MCF 10A (cell line): ENCODE data around the gene LRCOL1. TPM values are rescaled to one million over a fixed set of nuclear protein-coding genes. Genes with fewer than 3 reads are reported as not detected.

ENCODE experiments used
- BruUV-seq: library from RNA; stranded (reverse); fragments of 400-500 nt; replicated peaks from 2 replicates; lab custom pipeline; 2021; lab: Mats Ljungman, UMichigan
- CTCF ChIA-PET: fragments of 300-600 bp; sonication (Branson Sonifier 250); formaldehyde crosslinking; extraction: SDS; loops from one replicate; lab custom pipeline; 2021; ENCODE audit warnings: antibody characterized with exemption, inconsistent platforms; lab: Yijun Ruan, JAX
- POLR2A ChIA-PET: fragments of 300-600, 350-650 bp; sonication (Branson Sonifier 250); formaldehyde crosslinking; extraction: SDS; loops from one replicate; lab custom pipeline; 2020; ENCODE audit warnings: antibody characterized with exemption, inconsistent platforms; lab: Yijun Ruan, JAX
- DNase-seq: peaks from one replicate; pipeline ENCODE4 v3.0.0-alpha.2; 2018; ENCODE audit not compliant: unreplicated experiment
- H3K27ac Mint-ChIP-seq: one replicate; pipeline ENCODE4 v1.8.0; 2022; ENCODE audit warnings: mild to moderate bottlenecking, low read depth, mixed read lengths; ENCODE audit not compliant: unreplicated experiment
- H3K27me3 Mint-ChIP-seq: one replicate; pipeline ENCODE4 v1.8.0; 2022; ENCODE audit warnings: mixed read lengths; ENCODE audit not compliant: insufficient read depth, unreplicated experiment
- H3K36me3 Mint-ChIP-seq: one replicate; pipeline ENCODE4 v1.8.0; 2022; ENCODE audit warnings: mild to moderate bottlenecking, moderate library complexity, mixed read lengths; ENCODE audit not compliant: insufficient read depth, unreplicated experiment
- H3K4me1 Mint-ChIP-seq: one replicate; pipeline ENCODE4 v1.8.0; 2022; ENCODE audit warnings: mixed read lengths; ENCODE audit not compliant: insufficient read depth, unreplicated experiment
- H3K4me3 Mint-ChIP-seq: one replicate; pipeline ENCODE4 v1.8.0; 2022; ENCODE audit warnings: mild to moderate bottlenecking, moderate library complexity, mixed read lengths; ENCODE audit not compliant: unreplicated experiment
- H3K9me3 Mint-ChIP-seq: one replicate; pipeline ENCODE4 v1.8.0; 2022; ENCODE audit warnings: mixed read lengths; ENCODE audit not compliant: unreplicated experiment
- CTCF ChIP-seq: fragments of 200-600 bp; IDR thresholded peaks from one replicate; pipeline ENCODE4 v1.8.0; 2022; ENCODE audit warnings: antibody characterized with exemption, mild to moderate bottlenecking; ENCODE audit not compliant: unreplicated experiment
- intact Hi-C: fragments of 100-400 bp; cut with micrococcal nuclease; formaldehyde crosslinking; loops from 2 replicates; pipeline ENCODE4 v1.14.1; 2022
- total RNA-seq: library from RNA; stranded (reverse); gene quantifications from 2 replicates; pipeline ENCODE4 v1.2.3, GENCODE V29; 2022

LRCOL1 gene
- total RNA-seq, 1 experiment from 2014 or later, result not detected

DNA sequence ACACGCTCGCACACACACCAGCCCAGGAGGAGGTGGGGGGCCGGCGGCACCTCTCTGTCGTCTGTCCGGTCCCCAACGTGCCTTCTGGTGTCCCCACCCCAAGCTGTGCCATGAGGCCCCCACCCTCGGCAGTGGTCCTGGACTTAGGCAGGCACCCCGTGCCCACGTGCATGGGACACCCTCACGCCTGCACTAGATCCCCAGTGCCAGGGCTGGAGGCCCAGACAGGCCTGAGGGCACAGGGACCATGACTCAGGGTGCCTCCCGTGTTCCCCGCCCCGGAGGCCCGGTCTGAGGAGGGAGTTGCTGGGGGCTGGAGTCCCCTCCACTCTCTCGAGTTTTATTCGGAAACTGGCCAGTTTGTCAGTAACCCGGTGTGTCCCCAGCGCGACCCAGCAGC lies 38.8 kb downstream of the LRCOL1 start:
- CTCF ChIA-PET, result interaction anchor here (0.5 to 1.0 kb wide), 2 partner anchors 11 to 409 kb away, joined by 3 to 6 read pairs; no protein-coding TSS in a partner anchor
- no peak for DNase-seq
- Mint-ChIP-seq H3K27ac (no peak overlapping the region), H3K4me3 (no peak overlapping the region), H3K27me3 (no peaks in the 10 kb centered on the region), H3K36me3 (peaks cover 25% of the 10 kb centered on the region), H3K4me1 (no peaks in the 10 kb centered on the region), H3K9me3 (no peaks in the 10 kb centered on the region)
- intact Hi-C loops, result no loop called here
- POLR2A ChIA-PET, result interaction anchor here (0.5 kb wide), 1 partner anchor 676 kb away, joined by 4 read pairs; no protein-coding TSS in a partner anchor
- TF ChIP-seq CTCF, result no peak
- BruUV-seq, result no TSS peak

DNA sequence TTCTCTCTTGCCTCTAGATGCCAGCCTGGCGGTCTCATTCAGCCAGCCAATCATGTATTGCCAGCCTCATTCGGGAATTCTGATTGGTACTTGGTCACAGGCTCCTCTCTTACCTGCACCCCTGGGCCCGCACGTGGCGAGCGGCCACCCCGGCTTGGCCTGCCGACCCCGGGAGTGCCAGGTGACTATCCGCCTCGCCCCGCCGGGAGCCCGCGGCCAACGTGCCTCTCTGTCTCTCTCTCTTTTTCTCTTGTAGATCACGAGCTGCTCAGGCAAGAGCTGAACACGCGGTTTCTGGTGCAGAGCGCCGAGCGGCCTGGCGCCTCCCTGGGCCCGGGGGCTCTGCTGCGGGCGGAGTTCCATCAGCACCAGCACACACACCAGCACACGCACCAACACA lies 39.3 kb downstream of the LRCOL1 start:
- Mint-ChIP-seq H3K27ac (no peak overlapping the region), H3K36me3 (peaks cover 27% of the 10 kb centered on the region), H3K27me3 (no peaks in the 10 kb centered on the region), H3K4me3 (no peak overlapping the region), H3K9me3 (no peaks in the 10 kb centered on the region), H3K4me1 (no peaks in the 10 kb centered on the region)
- TF ChIP-seq CTCF, result no peak
- BruUV-seq, result no TSS peak
- ChIA-PET POLR2A (no interaction called here), CTCF (interaction anchor here (0.5 to 1.0 kb wide), 2 partner anchors 10 to 409 kb away, joined by 3 to 6 read pairs; no protein-coding TSS in a partner anchor)
- intact Hi-C loops, result no loop called here
- no peak for DNase-seq

- CTCF ChIA-PET, result interaction anchor here (1.0 kb wide), 1 partner anchor 10 kb away, joined by 6 read pairs; no protein-coding TSS in a partner anchor
- H3K36me3 Mint-ChIP-seq, result peaks cover 30% of the 10 kb centered on the region
Observed at GRCh38 chr12:132570635-132571034, 39.7 kb downstream of the LRCOL1 start.

DNA sequence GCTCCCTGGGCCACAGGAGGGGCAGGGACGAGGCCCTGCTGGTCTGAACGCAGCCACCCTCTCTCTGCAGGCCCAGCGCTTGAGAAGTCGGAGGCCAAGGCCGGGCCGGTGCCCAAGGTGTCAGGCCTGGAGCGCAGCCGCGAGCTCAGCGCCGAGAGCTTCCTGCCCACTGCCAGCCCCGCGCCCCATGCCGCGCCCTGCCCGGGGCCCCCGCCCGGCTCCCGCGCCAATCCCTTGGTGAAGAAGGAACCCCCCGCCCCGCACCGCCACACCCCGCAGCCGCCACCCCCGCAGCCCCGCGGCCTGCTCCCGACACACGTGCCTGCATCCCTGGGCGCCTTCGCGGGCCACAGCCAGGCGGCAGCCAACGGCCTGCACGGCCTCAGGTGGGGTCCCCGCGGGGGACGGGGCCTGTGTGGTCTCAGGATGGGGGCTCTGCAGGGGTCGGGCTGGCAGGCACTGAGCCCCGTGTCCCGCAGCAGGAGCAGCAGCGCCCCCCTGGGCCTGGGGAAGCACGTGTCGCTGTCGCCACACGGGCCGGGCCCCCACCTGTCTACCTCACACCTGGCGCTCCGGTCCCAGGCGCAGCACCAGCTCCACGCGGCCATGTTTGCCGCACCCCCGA lies 40.4 kb downstream of the LRCOL1 start:
- intact Hi-C loops, result no loop called here
- no peak overlapping the region for H3K4me3 Mint-ChIP-seq
- TF ChIP-seq CTCF, result no peak
- H3K9me3 Mint-ChIP-seq, result no peaks in the 10 kb centered on the region
- BruUV-seq, result no TSS peak
- H3K36me3 Mint-ChIP-seq, result peaks cover 28% of the 10 kb centered on the region
- ChIA-PET CTCF (no interaction called here), POLR2A (no interaction called here)
- no peak overlapping the region for H3K27ac Mint-ChIP-seq
- no peaks in the 10 kb centered on the region for H3K4me1 Mint-ChIP-seq
- no peak for DNase-seq
- H3K27me3 Mint-ChIP-seq, result no peaks in the 10 kb centered on the region

More at GRCh38 chr12:132570635-132571034, 39.7 kb downstream of the LRCOL1 start:
- no peak for DNase-seq
- H3K27me3 Mint-ChIP-seq, result no peaks in the 10 kb centered on the region
- H3K4me3 Mint-ChIP-seq, result no peak overlapping the region
- no peak for TF ChIP-seq CTCF
- H3K9me3 Mint-ChIP-seq, result no peaks in the 10 kb centered on the region
- no peaks in the 10 kb centered on the region for H3K4me1 Mint-ChIP-seq
- intact Hi-C loops, result no loop called here
- BruUV-seq, result no TSS peak
- POLR2A ChIA-PET, result no interaction called here
- H3K27ac Mint-ChIP-seq, result no peak overlapping the region
